GM12801 (cell line): ENCODE results near the gene THAP3.

Experiments
- CTCF ChIP-seq: IDR thresholded peaks from one replicate; pipeline ENCODE4 v1.5.1; 2011; ENCODE audit warnings: control low read depth; ENCODE audit not compliant: insufficient read length; ENCODE audit errors: extremely low read depth

Gene THAP3

GRCh38 chr1:6603915-6604558, 20.6 kb upstream of the THAP3 start:
- no peak for TF ChIP-seq CTCF

- TF ChIP-seq CTCF, result no peak
These were observed 11.9 kb upstream of the THAP3 start for GRCh38 chr1:6612641-6613360.

- TF ChIP-seq CTCF, result no peak
These were observed 11.2 kb upstream of the THAP3 start, which contains the start of gene PHF13 for GRCh38 chr1:6613361-6614018. TSS of gene PHF13 (plus strand) at chr1:6613731. CDS start at chr1:6614067, 336 bp downstream.

- TF ChIP-seq CTCF, result no peak
These were observed 10.4 kb upstream of the THAP3 start for GRCh38 chr1:6614019-6614928.

GRCh38 chr1:6614929-6615785, 9.5 kb upstream of the THAP3 start:
- TF ChIP-seq CTCF, result no peak

GRCh38 chr1:6619045-6619444, 5.6 kb upstream of the THAP3 start:
- TF ChIP-seq CTCF, result no peak
